Effector memory CD4-positive, alpha-beta T cell (primary cell): ENCODE results near the gene SHISA8.
"Not testable (repeated sequence)": the region's sequence is repeated elsewhere in the genome, so short reads cannot be mapped to it uniquely, and the experiment has no call there.

Experiments
- DNase-seq, 3 donors: peaks; one replicate each; pipeline ENCODE4 v3.0.0-alpha.2; 2020
- H3K27ac ChIP-seq: 2 replicates; pipeline ENCODE4 v1.7.0; 2013; ENCODE audit warnings: mild to moderate bottlenecking, low read length, moderate library complexity; ENCODE audit not compliant: insufficient read depth, poor library complexity, severe bottlenecking
- H3K27me3 ChIP-seq: replicated peaks from 2 replicates; pipeline ENCODE4 v1.7.0; 2013; ENCODE audit warnings: mild to moderate bottlenecking, low read length; ENCODE audit not compliant: insufficient read depth, control insufficient read depth, poor library complexity, severe bottlenecking
- H3K36me3 ChIP-seq: 2 replicates; pipeline ENCODE4 v1.7.0; 2013; ENCODE audit warnings: mild to moderate bottlenecking, low read length, moderate library complexity; ENCODE audit not compliant: control insufficient read depth, insufficient read depth
- H3K4me1 ChIP-seq: 2 replicates; pipeline ENCODE4 v1.7.0; 2013; ENCODE audit warnings: low read length, mild to moderate bottlenecking; ENCODE audit not compliant: control insufficient read depth, insufficient read depth, poor library complexity, severe bottlenecking
- H3K4me3 ChIP-seq: 2 replicates; pipeline ENCODE4 v1.7.0; 2013; ENCODE audit warnings: low read length, low read depth, mild to moderate bottlenecking; ENCODE audit not compliant: insufficient read depth, poor library complexity, severe bottlenecking
- H3K9me3 ChIP-seq: 2 replicates; pipeline ENCODE4 v1.7.0; 2013; ENCODE audit warnings: mild to moderate bottlenecking, low read length, moderate library complexity; ENCODE audit not compliant: control insufficient read depth
- total RNA-seq, 3 donors: gene quantifications; one replicate each; lab custom pipeline; 2026; lab: John Stamatoyannopoulos, UW

Gene SHISA8
- 0.39 to 1.0 (median 0.44) reads per million in 3 donors for total RNA-seq

- H3K27ac ChIP-seq, result no peak within 1 kb of the TSS
- H3K9me3 ChIP-seq, result no peaks in the 10 kb centered on the region
- peaks cover 32% of the 10 kb centered on the region for H3K4me1 ChIP-seq
- peak within 1 kb of the TSS; percentile 22 for H3K4me3 ChIP-seq
- peak; percentile 33 to 45 (median 39) for DNase-seq
- H3K36me3 ChIP-seq, result no peaks in the 10 kb centered on the region
- H3K27me3 ChIP-seq, result peaks cover 37% of the 10 kb centered on the region
These were observed at the start of gene SHISA8 for GRCh38 chr22:41915035-41915785. Gene SHISA8 (minus strand): TSS chr22:41915074. CDS start chr22:41914667, 407 bp downstream.

DNA sequence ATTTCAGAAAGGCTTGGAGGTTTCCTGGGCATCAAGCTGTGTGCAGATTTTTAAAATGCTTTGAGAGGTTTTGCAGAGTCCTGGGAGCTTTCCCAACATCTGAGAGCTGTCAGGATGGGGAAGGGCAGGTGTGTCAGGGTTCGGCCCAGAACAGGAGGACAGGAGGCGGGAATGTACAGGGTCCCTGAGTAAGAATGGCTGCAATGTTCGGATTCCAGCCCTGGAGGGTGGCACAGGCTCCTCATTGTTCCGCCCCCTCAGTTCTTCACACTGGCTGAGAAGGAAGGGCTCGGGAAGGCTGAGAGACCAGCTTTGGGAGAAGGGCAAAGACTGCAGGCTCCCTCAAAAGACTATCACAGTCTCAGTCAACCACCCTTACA, 49.2 kb upstream of the SHISA8 start:
- no peak overlapping the region for H3K27ac ChIP-seq
- H3K27me3 ChIP-seq, result no peaks in the 10 kb centered on the region
- no peaks in the 10 kb centered on the region for H3K4me1 ChIP-seq
- DNase-seq, result no peak
- H3K4me3 ChIP-seq, result no peak overlapping the region
- H3K36me3 ChIP-seq, result no peaks in the 10 kb centered on the region
- no peaks in the 10 kb centered on the region for H3K9me3 ChIP-seq

- no peaks in the 10 kb centered on the region for H3K9me3 ChIP-seq
- no peaks in the 10 kb centered on the region for H3K4me1 ChIP-seq
- no peak overlapping the region for H3K27ac ChIP-seq
- no peak overlapping the region for H3K4me3 ChIP-seq
- no peaks in the 10 kb centered on the region for H3K27me3 ChIP-seq
- no peaks in the 10 kb centered on the region for H3K36me3 ChIP-seq
- no peak for DNase-seq
These were observed 48.7 kb upstream of the SHISA8 start for GRCh38 chr22:41963453-41964111.

- Histone ChIP-seq H3K4me3 (no peak overlapping the region), H3K36me3 (no peaks in the 10 kb centered on the region), H3K9me3 (no peaks in the 10 kb centered on the region), H3K4me1 (no peaks in the 10 kb centered on the region), H3K27ac (no peak overlapping the region), H3K27me3 (no peaks in the 10 kb centered on the region)
- DNase-seq, result no peak
These were observed 43.2 kb upstream of the SHISA8 start for GRCh38 chr22:41957941-41958556.

GRCh38 chr22:41952713-41953112, 37.8 kb upstream of the SHISA8 start:
- Histone ChIP-seq H3K27me3 (no peaks in the 10 kb centered on the region), H3K4me3 (no peak overlapping the region), H3K36me3 (no peaks in the 10 kb centered on the region), H3K4me1 (no peaks in the 10 kb centered on the region), H3K27ac (no peak overlapping the region), H3K9me3 (no peaks in the 10 kb centered on the region)
- DNase-seq, result no peak

DNA sequence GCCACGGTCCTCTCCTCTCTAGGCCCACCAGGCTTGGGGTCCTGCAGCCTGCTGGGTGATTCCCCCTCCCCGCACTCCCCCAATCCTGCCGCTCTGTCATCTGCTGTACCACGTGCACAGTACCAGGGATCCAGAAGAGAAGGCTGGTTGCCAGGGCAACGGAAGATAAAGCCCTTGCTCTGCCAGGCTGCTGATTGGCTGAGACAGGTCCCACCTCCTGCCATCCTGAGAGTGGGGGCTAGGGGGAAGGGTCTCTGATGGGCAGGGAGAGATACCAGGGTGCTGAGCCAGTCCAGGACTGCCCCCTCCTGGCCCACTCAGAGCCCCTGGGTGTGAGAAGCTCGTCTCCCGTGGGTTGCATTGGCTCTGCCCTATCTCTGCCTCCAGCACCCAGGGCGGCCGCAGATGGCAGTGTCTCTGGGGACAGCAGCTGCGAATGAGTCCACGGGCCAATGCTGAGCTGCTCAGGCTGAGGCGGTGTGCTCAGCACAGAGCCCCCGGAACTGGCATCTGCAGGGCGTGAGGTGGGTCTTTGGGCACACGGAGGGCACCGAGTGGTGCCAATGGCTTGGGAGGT, 37.1 kb upstream of the SHISA8 start, which contains the start of gene SMIM45:
Gene SMIM45 (plus strand): TSS at position 253 of the 577 bp plus-strand sequence.
- H3K4me3 ChIP-seq, result no peak within 1 kb of the TSS
- no peak for DNase-seq
- H3K27ac ChIP-seq, result no peak within 1 kb of the TSS
- no peaks in the 10 kb centered on the region for H3K36me3 ChIP-seq
- H3K4me1 ChIP-seq, result peaks cover 6% of the 10 kb centered on the region
- no peaks in the 10 kb centered on the region for H3K27me3 ChIP-seq
- no peaks in the 10 kb centered on the region for H3K9me3 ChIP-seq

DNA sequence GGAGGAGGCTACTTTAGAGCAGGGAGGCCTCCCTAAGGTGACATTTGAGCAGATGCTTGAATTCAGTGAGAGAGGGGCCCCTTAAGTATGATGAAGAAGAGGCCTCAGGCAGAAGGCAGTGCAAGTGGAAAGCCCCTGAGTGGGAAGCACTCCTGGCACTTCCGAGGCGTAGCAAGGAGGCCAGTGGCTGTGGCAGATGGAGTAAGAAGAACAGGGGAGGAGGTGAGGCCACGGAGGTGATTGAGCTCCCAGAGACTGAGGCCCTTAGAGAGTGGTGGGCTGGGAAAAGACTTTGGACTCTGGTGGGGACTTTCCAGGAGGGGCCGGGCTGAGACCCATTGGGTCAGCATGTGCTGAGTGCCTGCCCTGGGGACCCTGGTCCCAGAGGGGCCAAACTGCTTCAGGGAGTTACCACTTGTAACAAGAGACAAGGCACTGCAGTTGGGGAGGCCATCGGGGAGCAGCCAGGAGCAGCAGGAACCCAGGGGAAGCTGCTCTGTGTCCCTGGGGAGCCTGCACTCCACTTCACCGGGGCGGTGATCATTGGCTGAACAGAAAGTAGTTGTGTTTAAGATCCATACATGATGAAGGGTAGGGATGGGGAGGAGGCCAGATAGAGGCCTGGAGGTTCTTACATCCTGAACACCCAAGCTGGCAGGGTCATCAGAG, 34.6 kb upstream of the SHISA8 start:
- peaks cover 17% of the 10 kb centered on the region for H3K4me1 ChIP-seq
- H3K27me3 ChIP-seq, result no peaks in the 10 kb centered on the region

GRCh38 chr22:41948928-41949296, 34.0 kb upstream of the SHISA8 start:
- H3K9me3 ChIP-seq, H3K27ac ChIP-seq, H3K27me3 ChIP-seq, H3K4me3 ChIP-seq, H3K36me3 ChIP-seq, DNase-seq: not testable (repeated sequence)
- H3K4me1 ChIP-seq, result peaks cover 17% of the 10 kb centered on the region

More for the DNA sequence above, 34.6 kb upstream of the SHISA8 start:
- DNase-seq, result no peak
- Histone ChIP-seq H3K9me3 (no peaks in the 10 kb centered on the region), H3K36me3 (no peaks in the 10 kb centered on the region), H3K4me3 (no peak overlapping the region), H3K27ac (no peak overlapping the region)

DNA sequence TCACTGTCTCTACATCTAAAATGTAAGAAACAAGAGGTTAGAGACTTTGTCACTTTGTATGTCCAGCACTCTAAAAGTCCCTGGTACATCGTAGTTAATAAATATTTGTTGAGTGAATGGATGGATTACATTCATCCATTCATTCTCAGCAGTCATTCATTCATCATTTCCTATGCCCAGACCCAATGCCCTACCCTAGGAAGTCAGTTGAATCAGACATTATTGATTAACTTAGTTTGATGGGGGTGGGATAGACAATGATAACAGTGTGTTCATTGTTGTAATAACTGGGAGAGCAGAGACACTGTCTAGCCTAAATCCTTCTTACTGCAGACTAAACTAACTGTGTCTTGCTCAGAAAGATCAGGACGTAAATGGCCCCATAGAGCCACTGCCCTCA, 33.3 kb upstream of the SHISA8 start:
- no peak overlapping the region for H3K27ac ChIP-seq

More for the DNA sequence above, 33.3 kb upstream of the SHISA8 start:
- Histone ChIP-seq H3K27me3 (no peaks in the 10 kb centered on the region), H3K9me3 (no peaks in the 10 kb centered on the region), H3K36me3 (no peaks in the 10 kb centered on the region), H3K4me3 (no peak overlapping the region), H3K4me1 (peaks cover 17% of the 10 kb centered on the region)
- no peak for DNase-seq
